Stimulated activated CD4-positive, alpha-beta T cell treated with anti-CD3 and anti-CD28 coated beads, TNF-alpha, amount 100 ng/mL, for 4 hours (primary cell): ENCODE measurements around the gene RABL6.
"Not testable (repeated sequence)": the region's sequence is repeated elsewhere in the genome, so short reads cannot be mapped to it uniquely, and the experiment has no call there.

Source experiments
- DNase-seq, 3 experiments: peaks; one replicate each; pipeline ENCODE4 v3.0.0-alpha.2; 2020; ENCODE audit warnings: low read depth in 3 of 3

The RABL6 gene

DNA sequence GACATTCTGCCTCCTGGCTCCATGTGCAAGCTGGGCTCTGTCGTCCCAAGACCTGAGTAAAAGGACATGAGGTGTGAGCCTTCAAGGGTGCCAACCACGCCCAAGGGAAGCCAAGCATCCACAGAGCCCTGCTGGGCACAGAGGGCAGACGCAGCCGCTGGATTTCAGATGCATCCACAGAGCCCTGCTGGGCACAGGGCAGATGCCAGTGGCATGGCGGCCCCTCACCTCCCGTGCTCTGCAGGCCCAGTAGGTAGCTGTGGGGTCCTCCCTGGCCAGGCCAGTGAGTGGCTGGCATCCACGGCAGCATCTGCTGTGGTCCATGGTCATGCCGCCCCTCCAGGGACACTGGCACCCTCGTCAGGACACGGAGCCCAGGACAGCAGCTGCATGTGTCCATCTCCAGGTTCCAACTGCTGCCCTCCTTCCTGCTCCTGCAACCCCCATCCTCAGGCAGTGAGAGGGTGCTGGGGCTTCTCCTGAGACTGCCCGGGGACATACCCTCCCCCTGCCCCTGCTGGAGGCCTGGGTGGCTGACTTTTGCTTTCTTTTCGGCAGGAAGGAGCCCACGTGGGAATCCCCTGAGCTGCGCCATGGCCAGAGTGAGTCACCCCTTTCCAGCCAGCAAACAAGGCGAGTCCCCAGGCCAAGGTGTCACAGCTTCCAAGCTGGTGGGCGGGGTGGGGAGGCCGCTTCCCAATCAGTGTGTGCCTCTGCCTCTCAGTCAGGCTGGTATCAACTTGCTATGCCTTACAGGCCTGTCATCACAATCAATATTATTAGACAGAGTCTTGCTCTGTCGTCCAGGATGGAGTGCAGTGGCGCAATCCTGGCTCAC lies 74.6 kb downstream of the RABL6 start:
- DNase-seq, result peak; percentile 83 to 92 (median 88)

DNA sequence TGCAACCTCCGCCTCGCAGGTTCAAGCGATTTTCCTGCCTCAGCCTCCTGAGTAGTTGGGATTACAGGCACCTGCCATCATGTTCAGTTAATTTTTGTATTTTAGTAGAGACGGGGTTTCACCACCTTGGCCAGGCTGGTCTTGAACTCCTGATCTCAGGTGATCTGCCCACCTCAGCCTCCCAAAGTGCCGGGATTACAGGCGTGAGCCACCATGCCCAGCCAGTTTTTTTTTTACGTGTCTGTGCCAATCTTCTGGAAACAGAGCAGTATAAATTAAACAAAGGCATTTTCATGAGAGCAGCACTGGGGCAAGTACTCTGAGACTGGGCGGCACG lies 75.2 kb downstream of the RABL6 start:
- DNase-seq, result not testable (repeated sequence)

DNA sequence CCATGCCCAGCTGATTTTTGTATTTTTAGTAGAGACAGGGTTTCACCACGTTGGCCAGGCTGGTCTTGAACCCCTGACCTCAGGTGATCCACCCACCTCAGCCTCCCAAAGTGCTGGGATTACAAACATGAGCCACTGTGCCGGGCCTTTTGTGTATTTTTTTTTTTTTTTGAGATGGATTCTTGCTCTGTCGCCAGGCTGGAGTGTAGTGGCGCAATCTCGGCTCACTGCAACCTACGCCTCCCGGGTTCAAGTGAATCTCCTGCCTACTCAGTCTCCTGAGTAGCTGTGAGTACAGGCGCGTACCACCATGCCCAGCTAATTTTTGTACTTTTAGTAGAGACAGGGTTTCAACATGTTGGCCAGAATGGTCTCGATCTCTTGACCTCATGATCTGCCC lies 75.9 kb downstream of the RABL6 start:
- not testable (repeated sequence) for DNase-seq

DNA sequence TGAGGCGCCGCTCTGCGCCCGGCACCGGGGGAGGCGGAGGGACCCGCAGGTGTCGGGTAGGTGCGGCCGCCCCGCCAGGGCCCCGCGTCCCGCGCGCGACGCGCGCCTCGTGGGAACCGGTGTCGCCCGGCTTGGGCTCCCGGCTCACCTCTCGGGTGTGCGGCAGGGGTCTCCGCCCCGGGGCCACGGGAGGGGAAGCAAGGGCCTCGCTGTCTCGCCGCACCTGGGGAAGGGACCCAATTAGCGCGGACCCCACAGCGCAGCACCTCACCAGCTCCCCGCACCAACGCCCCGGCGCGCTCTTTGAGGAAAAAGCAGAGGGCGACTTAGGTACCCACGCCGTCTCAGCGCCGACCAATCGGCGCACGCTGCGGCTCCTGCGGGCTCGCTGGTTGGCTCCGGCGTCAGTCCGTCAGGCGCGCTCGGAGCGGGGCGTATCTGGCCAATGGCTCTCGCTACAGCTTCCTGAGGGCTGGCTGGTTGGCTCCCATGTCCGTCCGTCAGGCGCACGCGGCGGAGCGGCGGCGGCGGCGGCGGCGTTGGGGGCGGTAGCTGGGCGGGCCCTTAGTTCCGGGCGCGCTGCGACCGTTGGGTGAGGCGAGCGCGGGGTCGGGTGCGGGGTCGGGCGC lies 78.3 kb downstream of the RABL6 start, which contains the start of gene TRAF2:
Gene TRAF2 (plus strand): TSS at position 567 of the 629 bp plus-strand sequence. CDS start 12,225 bp downstream, outside the sequence.
- DNase-seq, result peak; percentile 94 to 97 (median 94)

DNA sequence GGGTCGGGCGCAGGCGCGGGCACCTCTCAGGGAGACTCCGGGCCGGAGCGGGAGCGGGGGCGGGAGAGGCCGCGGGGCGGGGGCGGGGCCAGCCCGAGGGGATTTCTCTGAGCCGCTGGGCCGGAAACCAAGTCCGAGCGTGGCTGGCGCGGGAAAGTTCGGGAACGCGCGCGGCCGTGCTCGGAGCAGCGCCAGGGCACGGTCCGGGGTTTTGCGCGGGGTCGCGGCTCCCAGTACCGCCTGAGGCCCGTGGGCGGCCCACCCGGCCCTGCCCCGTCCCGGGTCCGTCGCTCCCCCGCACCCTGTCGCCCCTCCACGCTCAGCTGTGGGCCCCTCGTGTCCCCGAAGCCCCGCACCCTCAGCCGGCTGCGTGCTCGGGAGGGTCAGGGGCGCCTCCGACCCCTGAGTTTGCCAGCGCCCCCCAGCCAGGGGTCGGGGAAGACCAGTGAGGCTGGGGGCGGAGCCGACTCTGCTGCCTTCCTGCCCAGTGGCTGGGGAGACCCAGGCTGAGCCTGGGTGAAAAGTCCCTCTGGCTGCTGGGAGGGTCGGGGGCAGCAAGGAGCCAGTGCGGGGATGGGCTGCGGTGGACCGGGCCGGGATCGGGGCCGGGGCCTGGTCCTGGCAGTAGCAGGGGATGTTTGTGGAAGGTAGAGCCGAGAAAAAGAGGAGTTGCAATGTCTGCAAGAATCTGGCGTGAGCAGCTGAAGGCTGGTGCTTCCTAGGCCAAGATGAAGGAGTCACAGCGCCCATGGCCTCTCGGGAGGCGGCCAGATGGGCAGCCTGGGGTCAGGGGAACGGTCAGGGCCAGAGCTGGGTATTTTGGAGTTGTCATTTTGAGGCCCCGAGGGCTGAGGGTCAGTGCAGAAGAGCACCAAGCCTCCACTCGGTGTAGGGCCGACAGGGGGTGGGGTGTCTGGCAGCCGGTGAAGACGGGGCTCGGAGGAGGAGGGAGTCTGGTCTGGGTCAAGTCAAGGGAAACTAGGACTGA lies 79.2 kb downstream of the RABL6 start:
- DNase-seq, result peak in 1 of 3 experiments; percentile 32

DNA sequence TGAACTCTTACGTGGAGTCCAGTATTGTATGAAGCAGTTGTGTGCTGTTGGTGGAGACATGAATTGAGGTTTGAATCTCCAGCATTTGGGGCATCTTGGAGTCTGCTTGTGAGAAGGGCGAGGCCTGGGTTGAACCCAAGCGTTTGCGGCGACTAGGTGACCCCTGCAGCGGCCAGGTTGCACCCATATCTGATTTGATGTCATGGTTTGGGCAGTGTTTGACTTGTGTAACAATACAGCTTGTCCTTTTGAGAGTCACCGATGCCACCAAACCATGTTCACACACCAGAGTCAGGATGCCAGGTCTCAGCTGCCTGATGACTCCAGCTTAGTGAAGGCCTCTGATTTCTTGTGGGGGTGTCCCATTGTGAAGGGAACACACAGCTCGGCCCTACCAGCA lies 80.7 kb downstream of the RABL6 start:
- DNase-seq, result no peak

DNA sequence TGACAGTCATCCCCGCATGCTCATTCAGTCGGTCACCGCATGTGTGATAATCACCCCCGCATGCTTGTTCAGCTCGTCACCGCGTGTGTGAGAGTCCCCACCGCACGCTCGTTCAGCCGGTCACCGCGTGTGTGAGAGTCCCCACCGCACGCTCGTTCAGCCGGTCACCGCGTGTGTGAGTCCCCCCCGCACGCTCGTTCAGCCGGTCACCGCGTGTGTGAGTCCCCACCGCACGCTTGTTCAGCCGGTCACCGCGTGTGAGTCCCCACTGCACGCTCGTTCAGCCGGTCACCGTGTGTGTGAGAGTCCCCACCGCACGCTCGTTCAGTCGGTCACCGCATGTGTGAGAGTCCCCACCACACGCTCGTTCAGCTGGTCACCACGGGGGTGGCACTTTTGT lies 82.1 kb downstream of the RABL6 start:
- no peak for DNase-seq

DNA sequence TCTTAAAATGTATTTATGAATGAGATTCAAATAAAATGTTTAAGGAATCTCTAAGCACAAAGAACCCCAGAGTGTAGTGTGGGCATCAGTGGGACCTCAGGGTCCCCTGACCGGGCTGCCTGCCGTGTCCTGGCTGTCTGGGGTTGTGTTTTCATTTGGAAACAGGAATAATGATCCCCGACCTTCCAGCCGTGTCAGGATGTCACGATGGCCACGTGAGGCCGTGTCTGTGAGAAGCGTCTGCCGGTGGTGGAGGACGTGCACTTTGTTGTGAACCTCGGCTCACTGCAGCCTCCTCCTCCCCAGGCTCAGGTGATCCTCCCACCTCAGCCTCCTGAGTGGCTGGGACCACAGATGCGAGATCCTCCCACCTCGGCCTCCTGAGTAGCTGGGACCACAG lies 82.9 kb downstream of the RABL6 start:
- no peak for DNase-seq
